Activated CD8-positive, alpha-beta memory T cell treated with anti-CD3 and anti-CD28 coated beads, Interleukin-2, amount 50 U/mL, for 24 hours (primary cell): Measurements from ENCODE around the gene RNF130.
"Not testable (repeated sequence)": the region's sequence is repeated elsewhere in the genome, so short reads cannot be mapped to it uniquely, and the experiment has no call there.

ENCODE experiments used
- DNase-seq: peaks from one replicate; pipeline ENCODE4 v3.0.0-alpha.2; 2020; ENCODE audit errors: extremely low read depth

RNF130 gene

GRCh38 chr5:179974246-179974945 is 97.2 kb downstream of the RNF130 start:
- DNase-seq = no peak

- DNase-seq = no peak
Measured at GRCh38 chr5:179973391-179973790, 98.2 kb downstream of the RNF130 start.

- DNase-seq = no peak
Measured at GRCh38 chr5:179969110-179969509, 102.4 kb downstream of the RNF130 start.

GRCh38 chr5:179967489-179967888 is 104.1 kb downstream of the RNF130 start:
- DNase-seq = no peak

GRCh38 chr5:179964015-179964414 is 107.5 kb downstream of the RNF130 start:
- no peak for DNase-seq

GRCh38 chr5:179963375-179963774 is 108.2 kb downstream of the RNF130 start:
- no peak for DNase-seq

- DNase-seq = no peak
Measured at GRCh38 chr5:179960204-179960831, 111.2 kb downstream of the RNF130 start.

GRCh38 chr5:179959641-179960040 is 111.9 kb downstream of the RNF130 start:
- no peak for DNase-seq

- DNase-seq = not testable (repeated sequence)
Measured at GRCh38 chr5:179959118-179959517, 112.4 kb downstream of the RNF130 start.

GRCh38 chr5:179955630-179956029 is 115.9 kb downstream of the RNF130 start:
- DNase-seq = no peak

GRCh38 chr5:179955062-179955461 is 116.5 kb downstream of the RNF130 start:
- no peak for DNase-seq

GRCh38 chr5:179954434-179954833 is 117.1 kb downstream of the RNF130 start:
- no peak for DNase-seq

- no peak for DNase-seq
Measured at GRCh38 chr5:179953987-179954386, 117.6 kb downstream of the RNF130 start.

- DNase-seq = no peak
Measured at GRCh38 chr5:179936976-179937681, 134.4 kb downstream of the RNF130 start.

GRCh38 chr5:179930788-179931473 is 140.6 kb downstream of the RNF130 start:
- no peak for DNase-seq

- no peak for DNase-seq
Measured at GRCh38 chr5:179927824-179928223, 143.7 kb downstream of the RNF130 start.

GRCh38 chr5:179926657-179927056 is 144.9 kb downstream of the RNF130 start:
- DNase-seq = no peak

- DNase-seq = no peak
Measured at GRCh38 chr5:179923436-179923835, 148.1 kb downstream of the RNF130 start.

- DNase-seq = no peak
Measured at GRCh38 chr5:179920175-179920574, 151.4 kb downstream of the RNF130 start.

- no peak for DNase-seq
Measured at GRCh38 chr5:179919487-179920060, 152.0 kb downstream of the RNF130 start.

GRCh38 chr5:179918742-179919486 is 152.6 kb downstream of the RNF130 start:
- DNase-seq = no peak
